ENCODE results near the gene KCNJ9. TPM values are rescaled to one million over a fixed set of nuclear protein-coding genes. Genes with fewer than 3 reads are reported as not detected.
A peak's percentile ranks its signal among the peaks of the same experiment; 100 is the strongest.

The KCNJ9 gene
- total and polyA plus RNA-seq, 2 of the 4 experiments (the other 2 are of a cell fraction): not detected

DNA sequence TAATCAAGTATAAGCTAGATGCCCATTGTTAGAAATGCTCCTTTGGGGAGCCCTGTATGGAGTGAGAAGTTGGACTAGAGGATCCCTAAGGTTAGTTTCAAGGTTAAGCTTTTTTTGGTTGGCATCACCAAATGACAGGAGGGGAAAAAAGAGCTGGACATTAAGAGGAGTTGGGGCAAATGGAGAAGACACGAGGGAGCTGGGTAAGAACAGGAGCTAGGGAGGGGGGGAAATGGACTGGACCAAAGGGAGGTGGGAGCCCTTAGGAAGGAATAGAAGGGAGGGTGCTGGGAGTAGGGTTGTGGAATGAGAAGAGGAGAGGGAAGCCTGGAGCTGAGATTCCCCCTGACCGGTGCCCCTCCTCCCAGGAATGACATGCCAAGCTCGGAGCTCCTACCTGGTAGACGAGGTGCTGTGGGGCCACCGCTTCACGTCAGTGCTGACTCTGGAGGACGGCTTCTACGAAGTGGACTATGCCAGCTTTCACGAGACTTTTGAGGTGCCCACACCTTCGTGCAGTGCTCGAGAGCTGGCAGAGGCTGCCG, 5.9 kb downstream of the KCNJ9 start:
- ChIA-PET POLR2A (ENCODE audit: unreplicated experiment) (interaction anchor here (0.6 kb wide), 1 partner anchor 164 kb away, joined by 3 read pairs; no protein-coding TSS in a partner anchor), CTCF (interaction anchor here (1.0 to 2.0 kb wide), 3 partner anchors 14 to 165 kb away, joined by 3 to 7 read pairs (median 3); no protein-coding TSS in a partner anchor)
- H2BK120ac ChIP-seq (ENCODE audit: low read depth, low read length): no peak overlapping the region
- peaks cover 5% of the 10 kb centered on the region for H3K36me3 ChIP-seq (ENCODE audit: control insufficient read depth, insufficient read depth, low read length)
- no peaks in the 10 kb centered on the region for H3K79me1 ChIP-seq (ENCODE audit: low read depth in 1 of 2, low read length in 2 of 2)
- no peaks in the 10 kb centered on the region for H4K20me1 ChIP-seq (ENCODE audit: insufficient read depth, low read length)
- WGBS, 2 experiments (ENCODE audit: extremely low coverage in 2 of 2, insufficient read length in 1 of 2): 82% methylated on average over 3 of the region's 12 CpGs; no CpG with 5 or more reads in 1 of the 2 experiments
- H3K9me1 ChIP-seq (ENCODE audit: insufficient read depth, low read length): no peaks in the 10 kb centered on the region
- H3K9ac ChIP-seq (ENCODE audit: low read depth, low read length): no peak overlapping the region
- dilution Hi-C loops (cut with HindIII; ENCODE audit: low sequenced_read_pairs, unreplicated experiment): no loop called here
- H3K4me1 ChIP-seq (ENCODE audit: control insufficient read depth, insufficient read depth, low read length): peaks cover 2% of the 10 kb centered on the region; the same call in 1 of the 2 replicates
- no peaks in the 10 kb centered on the region; the same call in 1 of the 2 replicates for H3K9me3 ChIP-seq (ENCODE audit: control insufficient read depth, insufficient read depth, low read length)
- H3K27me3 ChIP-seq (ENCODE audit: control insufficient read depth, insufficient read depth, low read length): peaks cover 28% of the 10 kb centered on the region
- no peak overlapping the region for H3K4ac ChIP-seq (ENCODE audit: low read depth, low read length)
- H3K4me2 ChIP-seq (ENCODE audit: low read depth, low read length): no peak overlapping the region
- H3K4me3 ChIP-seq (ENCODE audit: insufficient read depth, low read depth, low read length): no peak overlapping the region
- TF ChIP-seq MAFK (IDR thresholded peaks at IDR 0.05; ENCODE audit: low read depth, low read length): no peak
- TF ChIP-seq FOS (IDR thresholded peaks at IDR 0.05; ENCODE audit: low read depth, low read length): no peak
- TF ChIP-seq SMC3 (IDR thresholded peaks at IDR 0.05; ENCODE audit: low read depth, low read length): no peak
- TF ChIP-seq ELK1 (IDR thresholded peaks at IDR 0.05; ENCODE audit: borderline replicate concordance, low read depth, low read length): no peak
- no peak for TF ChIP-seq CTCF (conservative IDR thresholded peaks at IDR 0.05; ENCODE audit: low read depth, low read length)
- no peak for TF ChIP-seq POLR2A (IDR thresholded peaks at IDR 0.05; ENCODE audit: low read depth, low read length)
- TF ChIP-seq NFE2L2 (IDR thresholded peaks at IDR 0.05; ENCODE audit: low read depth, low read length): no peak
- TF ChIP-seq MXI1 (IDR thresholded peaks at IDR 0.05; ENCODE audit: borderline replicate concordance, low read depth, low read length): no peak
- TF ChIP-seq CHD1 (IDR thresholded peaks at IDR 0.05; ENCODE audit: low read depth, low read length): no peak
- TF ChIP-seq RFX5 (IDR thresholded peaks at IDR 0.05; ENCODE audit: low read depth, low read length): no peak
- no peak for TF ChIP-seq BHLHE40 (IDR thresholded peaks at IDR 0.05; ENCODE audit: low read depth, low read length)
- no peak for TF ChIP-seq CEBPB (IDR thresholded peaks at IDR 0.05; ENCODE audit: low read depth, low read length)
- no peak for TF ChIP-seq MAZ (IDR thresholded peaks at IDR 0.05; ENCODE audit: borderline replicate concordance, low read depth, low read length)
- no peak for TF ChIP-seq RCOR1 (IDR thresholded peaks at IDR 0.05; ENCODE audit: insufficient replicate concordance, low read length)
- no peak for TF ChIP-seq USF2 (IDR thresholded peaks at IDR 0.05; ENCODE audit: low read depth, low read length)
- TF ChIP-seq RAD21 (IDR thresholded peaks at IDR 0.05; ENCODE audit: low read length): no peak
- no peak overlapping the region for H4K5ac ChIP-seq (ENCODE audit: low read depth, low read length)
- ATAC-seq (ENCODE audit: low read depth) (no peak), DNase-seq (no peak)
- no peak overlapping the region for H2BK5ac ChIP-seq (ENCODE audit: low read depth, low read length, poor library complexity, severe bottlenecking)
- H3K27ac ChIP-seq (ENCODE audit: insufficient read depth, low read length): no peak overlapping the region
- H2AFZ ChIP-seq (replicated peaks; ENCODE audit: low read length, poor library complexity): no peak overlapping the region
- no peak overlapping the region for H2BK15ac ChIP-seq (ENCODE audit: low read depth, low read length)
- H3K14ac ChIP-seq (replicated peaks; ENCODE audit: low read depth, low read length): no peak overlapping the region
- H3K18ac ChIP-seq (ENCODE audit: low read depth, low read length): no peak overlapping the region
- intact Hi-C loops (cut with micrococcal nuclease): no loop called here
- in situ Hi-C loops (cut with MboI; ENCODE audit: low sequenced_read_pairs): no loop called here
- H3K23ac ChIP-seq (ENCODE audit: low read depth, low read length): no peak overlapping the region
- H3K56ac ChIP-seq (ENCODE audit: extremely low read depth, insufficient read depth, low read length): no peak overlapping the region
- BruUV-seq (replicated peaks): no TSS peak
- no peak overlapping the region for H4K8ac ChIP-seq (ENCODE audit: low read depth in 2 of 2, low read length in 2 of 2)
- H2AK9ac ChIP-seq (replicated peaks; ENCODE audit: low read depth, low read length, poor library complexity): peak overlapping the region; percentile 37
- H2BK20ac ChIP-seq (ENCODE audit: low read depth, low read length): no peak overlapping the region
- H4K91ac ChIP-seq (ENCODE audit: insufficient read depth, low read depth, low read length): no peak overlapping the region
- H2AK5ac ChIP-seq (ENCODE audit: low read depth, low read length): no peak overlapping the region

All from IMR-90 (cell line).